Cardiac septum (tissue), 1 donor: ENCODE results near the gene PCDH7. TPM values are rescaled to one million over a fixed set of nuclear protein-coding genes. Genes with fewer than 3 reads are reported as not detected.

Experiments used
- DNase-seq: peaks from one replicate; pipeline ENCODE4 v3.0.0-alpha.2; 2020; ENCODE audit warnings: low spot score
- intact Hi-C: fragments of 100-400 bp; cut with DNase I; formaldehyde crosslinking; loops from one replicate; pipeline ENCODE4 v1.14.0; 2022
- total RNA-seq: library from RNA; stranded (reverse); fragmentation: NEBNext Ultra II Directional; extraction: Animal tissue kit (Norgen Biotek cat#: 25700); gene quantifications from one replicate; pipeline ENCODE4 v1.2.1, GENCODE V29; 2021
- donor health status: DM: no; HTN: no; CAD: no.

PCDH7 gene
- total RNA-seq, 1 donor from 2014 or later: 70.8 TPM

DNA sequence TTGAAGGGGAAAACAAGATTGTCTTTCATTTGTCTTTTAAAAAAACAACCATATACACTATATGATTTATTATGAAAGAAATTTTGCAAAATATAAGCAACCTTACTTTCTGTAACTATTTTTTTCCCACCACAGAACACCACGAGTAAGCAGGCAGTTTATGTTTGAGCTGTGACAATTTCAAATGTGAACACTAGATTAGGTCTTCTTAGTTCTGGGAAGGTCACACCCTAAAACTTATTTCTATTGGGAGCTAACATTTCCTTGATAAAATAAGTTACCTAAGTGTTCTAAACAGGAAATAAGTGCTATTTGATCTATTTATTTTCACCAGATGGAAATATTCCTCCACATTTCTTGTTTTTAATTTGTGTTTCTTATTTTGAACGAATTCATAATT is 50.6 kb downstream of the PCDH7 start:
- DNase-seq: no peak
- intact Hi-C loops: no loop called here

- intact Hi-C loops: no loop called here
- no peak for DNase-seq
Measured at GRCh38 chr4:30776451-30776850, 56.3 kb downstream of the PCDH7 start.

- no peak for DNase-seq
- intact Hi-C loops: no loop called here
Measured at GRCh38 chr4:30776921-30777415, 56.8 kb downstream of the PCDH7 start.
